Measurements from ENCODE around the gene TTC14.

Gene TTC14

DNA sequence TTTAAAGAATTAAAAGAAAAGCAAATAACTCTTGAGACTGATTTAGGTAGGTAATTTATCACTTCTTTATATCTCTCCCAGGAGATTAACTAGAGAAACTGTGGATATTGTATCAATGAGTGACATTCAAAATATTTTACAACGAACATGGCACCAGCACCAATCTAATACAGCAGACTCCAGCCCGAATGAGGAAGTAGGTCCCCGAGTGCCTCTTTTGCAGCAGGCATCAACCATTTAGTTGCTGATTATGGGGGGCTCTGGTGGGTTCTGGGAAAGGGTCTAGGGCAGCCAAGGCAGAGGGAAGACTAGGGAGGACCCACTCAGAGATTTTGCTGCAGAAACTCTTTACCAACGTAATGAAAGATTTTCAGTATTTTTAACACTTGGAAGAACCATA lies 31.7 kb upstream of the TTC14 start:
- no peak for TF ChIP-seq EZH2phosphoT487 (IDR thresholded peaks at IDR 0.05; ENCODE audit: borderline replicate concordance, low read length)
- TF ChIP-seq, protein P1, sequence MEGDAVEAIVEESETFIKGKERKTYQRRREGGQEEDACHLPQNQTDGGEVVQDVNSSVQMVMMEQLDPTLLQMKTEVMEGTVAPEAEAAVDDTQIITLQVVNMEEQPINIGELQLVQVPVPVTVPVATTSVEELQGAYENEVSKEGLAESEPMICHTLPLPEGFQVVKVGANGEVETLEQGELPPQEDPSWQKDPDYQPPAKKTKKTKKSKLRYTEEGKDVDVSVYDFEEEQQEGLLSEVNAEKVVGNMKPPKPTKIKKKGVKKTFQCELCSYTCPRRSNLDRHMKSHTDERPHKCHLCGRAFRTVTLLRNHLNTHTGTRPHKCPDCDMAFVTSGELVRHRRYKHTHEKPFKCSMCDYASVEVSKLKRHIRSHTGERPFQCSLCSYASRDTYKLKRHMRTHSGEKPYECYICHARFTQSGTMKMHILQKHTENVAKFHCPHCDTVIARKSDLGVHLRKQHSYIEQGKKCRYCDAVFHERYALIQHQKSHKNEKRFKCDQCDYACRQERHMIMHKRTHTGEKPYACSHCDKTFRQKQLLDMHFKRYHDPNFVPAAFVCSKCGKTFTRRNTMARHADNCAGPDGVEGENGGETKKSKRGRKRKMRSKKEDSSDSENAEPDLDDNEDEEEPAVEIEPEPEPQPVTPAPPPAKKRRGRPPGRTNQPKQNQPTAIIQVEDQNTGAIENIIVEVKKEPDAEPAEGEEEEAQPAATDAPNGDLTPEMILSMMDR (IDR thresholded peaks at IDR 0.05; ENCODE audit: low read depth, low read length, poor library complexity, severe bottlenecking) = no peak
- Histone ChIP-seq H3K27ac (ENCODE audit: low read depth, low read length) (no peak overlapping the region), H3K4me2 (ENCODE audit: low read length) (no peak overlapping the region), H3K79me2 (ENCODE audit: control insufficient read depth, low read length) (no peaks in the 10 kb centered on the region), H3K9me2 (replicated peaks; ENCODE audit: control insufficient read depth, low read length) (no peaks in the 10 kb centered on the region), H3K27me3 (ENCODE audit: control insufficient read depth, low read length) (peaks cover 4% of the 10 kb centered on the region; the same call in 1 of the 2 replicates), H3K4me3 (ENCODE audit: low read length) (no peak overlapping the region), H3K9me3 (ENCODE audit: control insufficient read depth, insufficient read depth, low read length) (no peaks in the 10 kb centered on the region), H3F3A (ENCODE audit: control insufficient read depth, insufficient read depth) (no peaks in the 10 kb centered on the region), H4K20me1 (ENCODE audit: control insufficient read depth, insufficient read depth, low read depth, low read length) (no peaks in the 10 kb centered on the region), H3K4me1 (ENCODE audit: control insufficient read depth, low read length) (no peaks in the 10 kb centered on the region), H3K36me3 (ENCODE audit: control insufficient read depth, low read length) (no peaks in the 10 kb centered on the region)

DNA sequence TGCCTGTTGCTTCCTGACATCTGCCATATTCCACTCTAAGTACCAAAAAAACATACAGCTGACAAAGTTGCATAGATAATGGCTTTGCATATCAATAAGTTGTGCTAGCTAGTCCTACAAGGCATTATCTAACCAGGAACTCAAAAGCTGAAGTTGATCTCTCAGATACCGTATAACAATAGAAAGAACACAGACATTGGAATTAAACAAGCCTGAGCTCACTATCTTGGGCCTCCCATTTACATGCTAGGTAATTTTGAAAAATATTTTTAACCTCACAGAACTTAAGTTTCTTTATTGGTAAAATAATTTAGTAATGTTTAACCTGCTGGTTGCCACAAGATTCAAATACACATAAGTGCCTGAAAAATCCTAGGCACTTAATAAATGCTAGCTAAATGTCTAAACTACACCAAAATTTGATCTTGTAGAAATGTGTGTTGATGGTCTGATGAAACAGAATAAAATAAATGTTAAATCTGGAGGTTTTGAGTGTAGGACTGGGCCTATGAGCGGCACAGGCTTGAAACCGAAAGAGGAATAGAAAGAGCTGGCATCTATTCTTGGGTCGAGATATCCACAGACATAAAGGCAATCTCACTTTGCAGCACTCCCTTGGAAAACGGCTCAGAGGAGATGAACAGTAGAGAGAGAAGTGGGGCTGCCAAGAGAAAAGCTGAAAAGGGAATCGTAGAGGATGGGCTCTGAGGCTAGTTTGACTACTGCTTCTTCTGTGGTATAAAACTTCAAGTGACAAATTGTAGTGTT lies 29.9 kb upstream of the TTC14 start:
- TF ChIP-seq EZH2phosphoT487 (IDR thresholded peaks at IDR 0.05; ENCODE audit: borderline replicate concordance, low read length) = no peak
- TF ChIP-seq, protein P1 (IDR thresholded peaks at IDR 0.05; ENCODE audit: low read depth, low read length, poor library complexity, severe bottlenecking) = no peak
- Histone ChIP-seq H3K4me2 (ENCODE audit: low read length) (no peak overlapping the region), H3K36me3 (ENCODE audit: control insufficient read depth, low read length) (no peaks in the 10 kb centered on the region)

DNA sequence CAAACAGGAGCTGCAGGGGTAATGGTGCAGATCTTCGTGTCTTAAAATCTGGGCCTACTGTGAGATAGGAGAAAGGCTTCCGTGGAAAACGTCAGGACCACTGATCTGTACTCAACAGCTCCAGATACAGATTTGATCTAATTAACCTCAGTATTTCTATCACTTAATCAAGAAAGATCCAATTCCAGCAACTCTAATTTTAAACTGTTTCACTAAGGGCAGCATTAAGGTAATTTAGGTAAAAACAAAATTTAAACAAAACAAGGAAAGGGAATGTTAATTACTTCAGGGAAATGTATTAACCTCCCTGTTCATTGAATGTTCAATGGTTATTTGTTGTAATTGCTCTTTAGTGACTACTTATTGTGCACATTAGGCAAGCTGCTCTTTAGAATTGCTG lies 26.4 kb upstream of the TTC14 start:
- H3K9me3 ChIP-seq (ENCODE audit: control insufficient read depth, insufficient read depth, low read length) = no peaks in the 10 kb centered on the region
- TF ChIP-seq EZH2phosphoT487 (IDR thresholded peaks at IDR 0.05; ENCODE audit: borderline replicate concordance, low read length) = no peak
- TF ChIP-seq, protein P1 (IDR thresholded peaks at IDR 0.05; ENCODE audit: low read depth, low read length, poor library complexity, severe bottlenecking) = no peak
- H3K27ac ChIP-seq (ENCODE audit: low read depth, low read length) = no peak overlapping the region
- no peaks in the 10 kb centered on the region for H4K20me1 ChIP-seq (ENCODE audit: control insufficient read depth, insufficient read depth, low read depth, low read length)
- H3F3A ChIP-seq (ENCODE audit: control insufficient read depth, insufficient read depth) = no peaks in the 10 kb centered on the region
- no peaks in the 10 kb centered on the region for H3K27me3 ChIP-seq (ENCODE audit: control insufficient read depth, low read length)
- no peaks in the 10 kb centered on the region for H3K4me1 ChIP-seq (ENCODE audit: control insufficient read depth, low read length)
- no peaks in the 10 kb centered on the region for H3K9me2 ChIP-seq (replicated peaks; ENCODE audit: control insufficient read depth, low read length)
- H3K36me3 ChIP-seq (ENCODE audit: control insufficient read depth, low read length) = no peaks in the 10 kb centered on the region
- no peaks in the 10 kb centered on the region for H3K79me2 ChIP-seq (ENCODE audit: control insufficient read depth, low read length)
- no peak overlapping the region for H3K4me2 ChIP-seq (ENCODE audit: low read length)
- no peak overlapping the region for H3K4me3 ChIP-seq (ENCODE audit: low read length)

More for the DNA sequence above, 29.9 kb upstream of the TTC14 start:
- H3F3A ChIP-seq (ENCODE audit: control insufficient read depth, insufficient read depth) = no peaks in the 10 kb centered on the region
- H3K27ac ChIP-seq (ENCODE audit: low read depth, low read length) = no peak overlapping the region
- H4K20me1 ChIP-seq (ENCODE audit: control insufficient read depth, insufficient read depth, low read depth, low read length) = no peaks in the 10 kb centered on the region
- H3K9me2 ChIP-seq (replicated peaks; ENCODE audit: control insufficient read depth, low read length) = no peaks in the 10 kb centered on the region
- H3K4me3 ChIP-seq (ENCODE audit: low read length) = no peak overlapping the region
- H3K79me2 ChIP-seq (ENCODE audit: control insufficient read depth, low read length) = no peaks in the 10 kb centered on the region
- H3K27me3 ChIP-seq (ENCODE audit: control insufficient read depth, low read length) = peaks cover 4% of the 10 kb centered on the region; the same call in 1 of the 2 replicates
- H3K4me1 ChIP-seq (ENCODE audit: control insufficient read depth, low read length) = no peaks in the 10 kb centered on the region
- H3K9me3 ChIP-seq (ENCODE audit: control insufficient read depth, insufficient read depth, low read length) = no peaks in the 10 kb centered on the region

Measured in DOHH2 (cell line).